Activated B cell treated with CpG ODN at 0.5 μM for 24 hours (primary cell): ENCODE data around the gene BRD3. TPM values are rescaled to one million over a fixed set of nuclear protein-coding genes. Genes with fewer than 3 reads are reported as not detected.

Source experiments
- ATAC-seq: fragments of 200-7000 bp; cut with Tn5 transposase; one replicate; pipeline ENCODE4 v1.10.0; 2021; ENCODE audit warnings: low read depth, mild to moderate bottlenecking, moderate library complexity
- CTCF ChIA-PET: fragments of 350-600 bp; sonication (Branson Sonifier 250); formaldehyde crosslinking; loops from one replicate; lab custom pipeline; 2021; ENCODE audit warnings: antibody characterized with exemption; lab: Charles Lee
- POLR2A ChIA-PET: fragments of 350-600 bp; sonication (Branson Sonifier 250); formaldehyde crosslinking; loops from one replicate; lab custom pipeline; 2021; ENCODE audit warnings: antibody characterized with exemption; lab: Charles Lee
- DNase-seq: peaks from one replicate; pipeline ENCODE4 v3.0.0; 2022
- H3K27ac Mint-ChIP-seq: one replicate; pipeline ENCODE4 v1.8.0; 2020; ENCODE audit warnings: mixed read lengths
- H3K27me3 Mint-ChIP-seq: one replicate; pipeline ENCODE4 v1.8.0; 2021; ENCODE audit warnings: mixed read lengths
- H3K36me3 Mint-ChIP-seq: one replicate; pipeline ENCODE4 v1.8.0; 2021; ENCODE audit warnings: low read depth, mixed read lengths
- H3K4me1 Mint-ChIP-seq: one replicate; pipeline ENCODE4 v1.8.0; 2021; ENCODE audit warnings: mixed read lengths
- H3K4me3 Mint-ChIP-seq: one replicate; pipeline ENCODE4 v1.8.0; 2020; ENCODE audit warnings: mild to moderate bottlenecking, mixed read lengths
- H3K9me3 Mint-ChIP-seq: one replicate; pipeline ENCODE4 v1.8.0; 2020; ENCODE audit warnings: mixed read lengths
- intact Hi-C: fragments of 100-400 bp; cut with micrococcal nuclease; formaldehyde crosslinking; loops from one replicate; pipeline ENCODE4 v1.15.1; 2024
- total RNA-seq: library from RNA; stranded (reverse); gene quantifications from 2 replicates; pipeline ENCODE4 v1.2.3, GENCODE V29; 2022
- TF ChIP-seq, protein P1 (sequence below): fragments of 200-600 bp; IDR thresholded peaks from one replicate; pipeline ENCODE4 v1.8.0; 2022; ENCODE audit warnings: antibody characterized with exemption, mild to moderate bottlenecking

Gene BRD3
- total RNA-seq, 1 donor from 2014 or later = 18.3 TPM

- intact Hi-C loops = loop anchor here (5.0 to 10.0 kb wide), 3 partner anchors 367 to 653 kb away; partner anchors contain the start of genes STKLD1 and SURF4
- POLR2A ChIA-PET = no interaction called here
These were observed 39.8 kb downstream of the BRD3 start for GRCh38 chr9:134028076-134028475.

GRCh38 chr9:134027561-134027960, 40.3 kb downstream of the BRD3 start:
- Mint-ChIP-seq H3K27ac (no peak overlapping the region), H3K4me1 (peaks cover 16% of the 10 kb centered on the region), H3K36me3 (peaks cover 26% of the 10 kb centered on the region), H3K9me3 (no peaks in the 10 kb centered on the region), H3K4me3 (no peak overlapping the region), H3K27me3 (no peaks in the 10 kb centered on the region)
- ChIA-PET CTCF (no interaction called here), POLR2A (no interaction called here)
- no peak for ATAC-seq
- no peak for DNase-seq
- TF ChIP-seq, protein P1, sequence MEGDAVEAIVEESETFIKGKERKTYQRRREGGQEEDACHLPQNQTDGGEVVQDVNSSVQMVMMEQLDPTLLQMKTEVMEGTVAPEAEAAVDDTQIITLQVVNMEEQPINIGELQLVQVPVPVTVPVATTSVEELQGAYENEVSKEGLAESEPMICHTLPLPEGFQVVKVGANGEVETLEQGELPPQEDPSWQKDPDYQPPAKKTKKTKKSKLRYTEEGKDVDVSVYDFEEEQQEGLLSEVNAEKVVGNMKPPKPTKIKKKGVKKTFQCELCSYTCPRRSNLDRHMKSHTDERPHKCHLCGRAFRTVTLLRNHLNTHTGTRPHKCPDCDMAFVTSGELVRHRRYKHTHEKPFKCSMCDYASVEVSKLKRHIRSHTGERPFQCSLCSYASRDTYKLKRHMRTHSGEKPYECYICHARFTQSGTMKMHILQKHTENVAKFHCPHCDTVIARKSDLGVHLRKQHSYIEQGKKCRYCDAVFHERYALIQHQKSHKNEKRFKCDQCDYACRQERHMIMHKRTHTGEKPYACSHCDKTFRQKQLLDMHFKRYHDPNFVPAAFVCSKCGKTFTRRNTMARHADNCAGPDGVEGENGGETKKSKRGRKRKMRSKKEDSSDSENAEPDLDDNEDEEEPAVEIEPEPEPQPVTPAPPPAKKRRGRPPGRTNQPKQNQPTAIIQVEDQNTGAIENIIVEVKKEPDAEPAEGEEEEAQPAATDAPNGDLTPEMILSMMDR = no peak
- intact Hi-C loops = loop anchor here (5.0 to 10.0 kb wide), 3 partner anchors 367 to 653 kb away; partner anchors contain the start of genes STKLD1 and SURF4

More at GRCh38 chr9:134028076-134028475, 39.8 kb downstream of the BRD3 start:
- Mint-ChIP-seq H3K36me3 (peaks cover 30% of the 10 kb centered on the region), H3K27ac (no peak overlapping the region), H3K27me3 (no peaks in the 10 kb centered on the region), H3K9me3 (no peaks in the 10 kb centered on the region), H3K4me1 (peaks cover 16% of the 10 kb centered on the region), H3K4me3 (peak overlapping the region; percentile 16)
- CTCF ChIA-PET = no interaction called here
- no peak for ATAC-seq
- DNase-seq = no peak
- TF ChIP-seq, protein P1 = no peak

DNA sequence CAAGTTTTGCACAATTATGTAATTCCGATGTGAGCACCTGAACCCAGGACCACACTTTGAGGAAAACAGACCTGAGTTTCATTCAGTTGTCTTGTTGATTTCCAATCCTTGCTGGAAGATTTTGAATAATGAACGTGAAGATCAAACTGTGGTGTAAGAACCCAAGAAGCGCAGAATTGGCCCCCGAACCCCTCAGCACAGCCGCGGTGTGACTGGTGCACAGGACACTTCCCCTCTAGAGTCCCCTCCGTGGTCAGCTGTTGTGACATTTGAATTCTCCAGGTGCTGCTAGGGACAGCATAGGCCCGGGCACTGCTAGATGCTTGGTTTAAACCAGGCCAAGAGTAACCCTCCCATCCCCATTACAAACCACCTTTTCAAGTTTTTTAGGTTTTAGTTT, 40.8 kb downstream of the BRD3 start:
- Mint-ChIP-seq H3K27me3 (no peaks in the 10 kb centered on the region), H3K4me1 (peaks cover 16% of the 10 kb centered on the region), H3K27ac (no peak overlapping the region), H3K9me3 (no peaks in the 10 kb centered on the region), H3K4me3 (no peak overlapping the region), H3K36me3 (peaks cover 26% of the 10 kb centered on the region)
- intact Hi-C loops = loop anchor here (5.0 to 10.0 kb wide), 3 partner anchors 368 to 652 kb away; partner anchors contain the start of genes STKLD1 and SURF4
- no peak for ATAC-seq
- ChIA-PET POLR2A (no interaction called here), CTCF (no interaction called here)
- TF ChIP-seq, protein P1 = no peak
- DNase-seq = no peak

DNA sequence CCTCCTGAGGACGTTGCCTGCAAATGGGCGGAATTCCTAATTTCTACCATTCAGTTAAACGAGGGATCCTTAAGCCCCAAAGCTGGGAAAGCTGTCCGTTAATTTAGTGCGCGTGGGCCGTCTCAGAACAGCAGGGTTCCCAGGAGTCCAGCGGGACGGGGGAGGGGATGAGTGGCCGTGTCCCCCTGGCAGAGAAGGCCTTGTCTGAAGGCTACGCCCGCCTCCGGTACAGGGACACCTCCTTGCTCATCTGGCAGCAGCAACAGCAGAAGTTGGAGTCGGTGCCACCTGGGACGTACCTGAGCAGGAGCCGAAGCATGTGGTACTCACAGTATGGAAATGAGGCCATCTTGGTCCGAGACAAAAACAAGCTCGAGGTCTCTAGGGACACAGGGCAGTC, 41.2 kb downstream of the BRD3 start:
- ChIA-PET POLR2A (interaction anchor here (1.2 to 1.5 kb wide), 2 partner anchors 40 to 679 kb away, joined by 5 to 9 read pairs; partner anchors contain the start of genes MED22 and RPL7A), CTCF (no interaction called here)
- intact Hi-C loops = loop anchor here (5.0 to 10.0 kb wide), 3 partner anchors 368 to 652 kb away; partner anchors contain the start of genes STKLD1 and SURF4

More for the DNA sequence above, 41.2 kb downstream of the BRD3 start:
- no peaks in the 10 kb centered on the region for H3K27me3 Mint-ChIP-seq
- DNase-seq (no peak), ATAC-seq (no peak)
- H3K9me3 Mint-ChIP-seq = no peaks in the 10 kb centered on the region
- H3K27ac Mint-ChIP-seq = no peak overlapping the region
- H3K4me1 Mint-ChIP-seq = peaks cover 16% of the 10 kb centered on the region
- peak overlapping the region; percentile 83 for H3K4me3 Mint-ChIP-seq
- peaks cover 25% of the 10 kb centered on the region for H3K36me3 Mint-ChIP-seq
- TF ChIP-seq, protein P1 = no peak
